RKO (cell line): ENCODE measurements around the gene SNCAIP.
"Not testable (repeated sequence)": the region's sequence is repeated elsewhere in the genome, so short reads cannot be mapped to it uniquely, and the experiment has no call there.

Source experiments
- DNase-seq: peaks from one replicate; pipeline ENCODE4 v3.0.0-alpha.2; 2016; ENCODE audit warnings: low spot score

SNCAIP gene

GRCh38 chr5:122362361-122362760, 50.3 kb downstream of the SNCAIP start:
- no peak for DNase-seq

- no peak for DNase-seq
Observed at GRCh38 chr5:122363623-122364022, 51.6 kb downstream of the SNCAIP start.

- no peak for DNase-seq
Observed at GRCh38 chr5:122366501-122366900, 54.5 kb downstream of the SNCAIP start.

GRCh38 chr5:122367456-122367855, 55.4 kb downstream of the SNCAIP start:
- no peak for DNase-seq

- DNase-seq: no peak
Observed at GRCh38 chr5:122368510-122369251, 56.6 kb downstream of the SNCAIP start.

GRCh38 chr5:122369253-122369815, 57.3 kb downstream of the SNCAIP start:
- DNase-seq: no peak

- no peak for DNase-seq
Observed at GRCh38 chr5:122371511-122372151, 59.6 kb downstream of the SNCAIP start.

- DNase-seq: no peak
Observed at GRCh38 chr5:122374110-122374509, 62.1 kb downstream of the SNCAIP start.

- no peak for DNase-seq
Observed at GRCh38 chr5:122375801-122376200, 63.8 kb downstream of the SNCAIP start.

GRCh38 chr5:122376250-122376649, 64.2 kb downstream of the SNCAIP start:
- DNase-seq: no peak

GRCh38 chr5:122377026-122377425, 65.0 kb downstream of the SNCAIP start:
- DNase-seq: no peak

- not testable (repeated sequence) for DNase-seq
Observed at GRCh38 chr5:122382938-122383337, 70.9 kb downstream of the SNCAIP start.

GRCh38 chr5:122384739-122385235, 72.8 kb downstream of the SNCAIP start:
- no peak for DNase-seq

GRCh38 chr5:122385286-122385685, 73.2 kb downstream of the SNCAIP start:
- DNase-seq: no peak

- no peak for DNase-seq
Observed at GRCh38 chr5:122385808-122386207, 73.8 kb downstream of the SNCAIP start.

GRCh38 chr5:122390154-122390553, 78.1 kb downstream of the SNCAIP start:
- DNase-seq: no peak

- no peak for DNase-seq
Observed at GRCh38 chr5:122390694-122391093, 78.7 kb downstream of the SNCAIP start.

- no peak for DNase-seq
Observed at GRCh38 chr5:122391621-122392020, 79.6 kb downstream of the SNCAIP start.

- DNase-seq: no peak
Observed at GRCh38 chr5:122392224-122392623, 80.2 kb downstream of the SNCAIP start.

GRCh38 chr5:122392824-122393223, 80.8 kb downstream of the SNCAIP start:
- DNase-seq: no peak

GRCh38 chr5:122394284-122394930, 82.4 kb downstream of the SNCAIP start:
- DNase-seq: no peak

- no peak for DNase-seq
Observed at GRCh38 chr5:122398016-122398415, 86.0 kb downstream of the SNCAIP start.

- no peak for DNase-seq
Observed at GRCh38 chr5:122400341-122400740, 88.3 kb downstream of the SNCAIP start.
